ENCODE results near the gene MAG.

MAG gene

DNA sequence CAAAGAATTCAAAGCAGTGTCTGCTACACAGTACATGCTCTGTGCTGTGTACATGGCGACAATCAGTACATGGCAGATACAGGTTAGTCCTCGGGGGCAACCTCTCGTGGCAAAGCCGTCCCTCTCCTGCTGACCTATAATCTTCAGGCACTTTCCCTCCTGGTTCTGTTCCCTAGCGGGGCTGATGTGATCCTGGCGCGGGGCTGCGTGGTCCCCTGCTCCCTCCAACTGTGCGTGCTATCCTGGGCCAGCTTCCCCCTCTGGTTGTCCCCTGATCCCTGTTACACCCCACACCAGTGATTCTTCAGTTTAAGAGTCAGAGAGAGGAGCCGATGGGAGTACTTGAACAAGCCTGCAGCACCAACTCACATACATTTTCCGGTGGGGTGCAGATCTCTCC is 12.1 kb downstream of the MAG start:
- no peak for DNase-seq (ENCODE audit: low spot score)
- in situ Hi-C loops (cut with MboI; ENCODE audit: low sequenced_read_pairs, unreplicated experiment): no loop called here
- TF ChIP-seq, protein P1, sequence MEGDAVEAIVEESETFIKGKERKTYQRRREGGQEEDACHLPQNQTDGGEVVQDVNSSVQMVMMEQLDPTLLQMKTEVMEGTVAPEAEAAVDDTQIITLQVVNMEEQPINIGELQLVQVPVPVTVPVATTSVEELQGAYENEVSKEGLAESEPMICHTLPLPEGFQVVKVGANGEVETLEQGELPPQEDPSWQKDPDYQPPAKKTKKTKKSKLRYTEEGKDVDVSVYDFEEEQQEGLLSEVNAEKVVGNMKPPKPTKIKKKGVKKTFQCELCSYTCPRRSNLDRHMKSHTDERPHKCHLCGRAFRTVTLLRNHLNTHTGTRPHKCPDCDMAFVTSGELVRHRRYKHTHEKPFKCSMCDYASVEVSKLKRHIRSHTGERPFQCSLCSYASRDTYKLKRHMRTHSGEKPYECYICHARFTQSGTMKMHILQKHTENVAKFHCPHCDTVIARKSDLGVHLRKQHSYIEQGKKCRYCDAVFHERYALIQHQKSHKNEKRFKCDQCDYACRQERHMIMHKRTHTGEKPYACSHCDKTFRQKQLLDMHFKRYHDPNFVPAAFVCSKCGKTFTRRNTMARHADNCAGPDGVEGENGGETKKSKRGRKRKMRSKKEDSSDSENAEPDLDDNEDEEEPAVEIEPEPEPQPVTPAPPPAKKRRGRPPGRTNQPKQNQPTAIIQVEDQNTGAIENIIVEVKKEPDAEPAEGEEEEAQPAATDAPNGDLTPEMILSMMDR (IDR thresholded peaks at IDR 0.05; ENCODE audit: borderline replicate concordance, control extremely low read depth, extremely low read depth, insufficient read depth, missing control alignments): no peak

DNA sequence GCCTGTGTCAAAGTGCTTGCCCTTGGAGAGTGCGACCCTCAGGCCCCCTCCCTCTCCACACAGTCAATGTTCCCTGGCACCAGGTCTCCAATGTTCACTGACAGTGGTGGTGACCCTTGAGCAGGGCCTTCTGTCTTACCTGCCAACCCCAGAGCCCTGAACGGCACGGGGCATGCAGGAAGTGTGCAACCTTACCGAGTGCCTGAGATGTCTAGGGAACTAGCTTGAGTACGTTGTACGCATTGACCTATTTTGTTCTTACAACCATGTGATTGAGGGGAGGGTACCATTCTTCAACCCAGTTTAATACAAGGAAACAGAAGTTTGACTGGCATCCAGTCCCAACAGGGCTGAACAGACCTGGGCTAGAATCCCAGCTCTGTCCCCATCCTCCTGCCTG is 13.2 kb downstream of the MAG start:
- in situ Hi-C loops (cut with MboI; ENCODE audit: low sequenced_read_pairs, unreplicated experiment): no loop called here
- TF ChIP-seq, protein P1 (IDR thresholded peaks at IDR 0.05; ENCODE audit: borderline replicate concordance, control extremely low read depth, extremely low read depth, insufficient read depth, missing control alignments): no peak
- no peak for DNase-seq (ENCODE audit: low spot score)

DNA sequence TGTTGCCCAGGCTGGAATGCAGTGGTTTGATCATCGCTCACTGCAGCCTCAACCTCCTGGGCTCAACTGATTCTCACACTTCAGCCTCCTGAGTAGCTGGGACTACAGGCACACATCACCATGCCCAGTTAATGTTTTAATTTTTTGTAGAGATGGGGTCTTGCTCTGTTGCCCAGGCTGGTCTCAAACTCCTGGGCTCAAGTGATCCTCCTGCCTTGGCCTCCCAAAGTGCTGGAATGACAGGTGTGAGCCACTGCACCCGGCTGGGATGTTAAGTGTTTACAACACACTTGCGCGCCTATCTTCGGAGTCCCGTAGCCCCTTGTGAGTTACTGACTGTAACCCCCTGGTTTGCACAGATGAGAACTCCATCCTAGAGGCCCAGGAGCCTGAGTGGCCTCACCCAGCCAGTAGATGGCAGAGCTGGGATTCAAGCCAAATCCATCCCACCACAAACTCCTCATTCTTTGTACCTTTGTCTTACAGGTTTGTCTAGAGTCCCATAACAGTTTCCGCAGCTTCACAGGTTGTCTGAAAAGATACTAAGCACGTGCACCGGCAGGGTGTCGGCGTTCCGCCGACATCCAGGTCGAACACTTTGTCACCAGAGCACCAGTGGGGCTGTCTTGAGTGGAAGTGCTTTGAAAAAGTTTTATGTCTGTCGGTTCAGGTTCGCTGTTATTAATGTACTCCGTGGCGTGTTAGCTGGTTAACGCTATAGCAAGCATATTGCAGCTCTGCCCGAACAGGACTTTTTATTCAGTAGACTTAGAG is 14.7 kb downstream of the MAG start:
- DNase-seq (ENCODE audit: low spot score): peak; percentile 63
- TF ChIP-seq, protein P1 (IDR thresholded peaks at IDR 0.05; ENCODE audit: borderline replicate concordance, control extremely low read depth, extremely low read depth, insufficient read depth, missing control alignments): peak; percentile 31
- in situ Hi-C loops (cut with MboI; ENCODE audit: low sequenced_read_pairs, unreplicated experiment): no loop called here

DNA sequence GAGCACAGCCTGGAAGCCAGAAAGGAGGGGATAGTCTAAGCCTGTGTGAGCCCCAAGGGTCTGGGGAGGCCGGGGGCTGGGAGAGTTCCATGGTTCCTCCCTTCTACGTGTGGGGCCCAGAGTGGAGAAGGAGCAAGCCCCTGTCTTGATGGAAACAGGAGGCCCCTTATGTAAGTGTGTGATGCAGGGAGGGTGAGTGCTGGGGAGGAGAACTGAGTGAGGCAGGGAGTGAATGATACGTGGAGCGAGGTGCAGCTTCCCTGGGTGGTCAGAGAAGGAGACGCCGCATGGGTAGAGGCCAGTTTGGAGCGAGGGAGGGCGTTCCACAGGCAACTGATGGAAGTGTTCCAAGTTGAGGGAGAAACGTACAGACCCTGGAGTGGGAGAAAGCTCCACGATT is 16.0 kb downstream of the MAG start:
- in situ Hi-C loops (cut with MboI; ENCODE audit: low sequenced_read_pairs, unreplicated experiment): no loop called here
- peak; percentile 29 for DNase-seq (ENCODE audit: low spot score)

DNA sequence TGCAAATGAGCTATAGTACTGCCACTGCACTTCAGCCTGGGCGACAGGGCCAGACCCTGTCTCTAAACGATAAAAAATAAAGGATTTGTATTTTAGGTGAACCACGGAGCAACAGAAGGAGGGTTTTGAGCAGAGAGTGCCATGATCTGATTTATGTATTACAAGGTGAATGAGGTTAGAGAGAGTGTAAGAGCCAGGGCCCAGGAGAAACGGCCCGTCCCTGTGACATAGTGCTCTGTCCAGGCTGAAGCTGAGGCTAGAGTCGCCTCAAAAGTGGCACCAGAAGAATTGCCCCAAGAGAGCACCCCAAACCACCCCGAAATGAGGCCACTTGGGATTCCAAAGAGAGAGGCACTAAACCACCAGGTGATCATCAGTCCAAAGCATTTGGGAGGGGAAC is 16.9 kb downstream of the MAG start:
- TF ChIP-seq, protein P1 (IDR thresholded peaks at IDR 0.05; ENCODE audit: borderline replicate concordance, control extremely low read depth, extremely low read depth, insufficient read depth, missing control alignments): no peak
- in situ Hi-C loops (cut with MboI; ENCODE audit: low sequenced_read_pairs, unreplicated experiment): no loop called here
- DNase-seq (ENCODE audit: low spot score): no peak

More for the DNA sequence above, 16.0 kb downstream of the MAG start:
- TF ChIP-seq, protein P1 (IDR thresholded peaks at IDR 0.05; ENCODE audit: borderline replicate concordance, control extremely low read depth, extremely low read depth, insufficient read depth, missing control alignments): no peak

DNA sequence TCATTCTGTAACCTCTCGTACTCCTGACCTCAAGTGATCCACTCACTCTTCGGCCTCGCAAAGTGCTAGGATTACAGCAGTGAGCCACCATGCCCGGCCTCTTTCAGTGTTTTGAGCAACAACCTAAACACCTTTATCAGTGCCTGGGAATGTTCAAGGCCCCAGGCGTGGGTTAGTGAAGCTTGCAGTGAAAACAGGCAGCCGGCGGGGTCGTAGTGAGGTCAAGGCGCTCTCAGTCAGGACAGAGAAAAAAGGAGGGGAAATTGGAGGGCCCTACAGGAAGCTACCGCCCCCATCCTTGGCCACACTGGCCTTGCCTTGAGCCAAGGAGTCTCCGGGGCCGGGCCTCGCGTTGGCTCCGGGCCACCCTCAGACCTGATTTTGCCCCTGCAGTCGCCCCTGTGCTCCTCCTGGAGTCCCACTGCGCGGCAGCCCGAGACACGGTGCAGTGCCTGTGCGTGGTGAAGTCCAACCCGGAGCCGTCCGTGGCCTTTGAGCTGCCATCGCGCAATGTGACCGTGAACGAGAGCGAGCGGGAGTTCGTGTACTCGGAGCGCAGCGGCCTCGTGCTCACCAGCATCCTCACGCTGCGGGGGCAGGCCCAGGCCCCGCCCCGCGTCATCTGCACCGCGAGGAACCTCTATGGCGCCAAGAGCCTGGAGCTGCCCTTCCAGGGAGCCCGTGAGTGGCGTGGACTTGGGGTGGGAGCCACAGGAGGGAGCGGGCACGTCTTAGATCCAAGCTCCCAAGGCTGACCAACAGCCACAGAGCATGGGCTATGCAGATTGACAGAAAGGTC is 17.7 kb downstream of the MAG start:
- in situ Hi-C loops (cut with MboI; ENCODE audit: low sequenced_read_pairs, unreplicated experiment): no loop called here
- TF ChIP-seq, protein P1 (IDR thresholded peaks at IDR 0.05; ENCODE audit: borderline replicate concordance, control extremely low read depth, extremely low read depth, insufficient read depth, missing control alignments): no peak
- DNase-seq (ENCODE audit: low spot score): peak; percentile 17
